COLO668 (cell line): ENCODE measurements around the gene PGAP3.

Source experiments
- DNase-seq: peaks from one replicate; lab custom pipeline; 2025; ENCODE audit not compliant: unreplicated experiment; lab: John Stamatoyannopoulos, UW

PGAP3 gene

DNA sequence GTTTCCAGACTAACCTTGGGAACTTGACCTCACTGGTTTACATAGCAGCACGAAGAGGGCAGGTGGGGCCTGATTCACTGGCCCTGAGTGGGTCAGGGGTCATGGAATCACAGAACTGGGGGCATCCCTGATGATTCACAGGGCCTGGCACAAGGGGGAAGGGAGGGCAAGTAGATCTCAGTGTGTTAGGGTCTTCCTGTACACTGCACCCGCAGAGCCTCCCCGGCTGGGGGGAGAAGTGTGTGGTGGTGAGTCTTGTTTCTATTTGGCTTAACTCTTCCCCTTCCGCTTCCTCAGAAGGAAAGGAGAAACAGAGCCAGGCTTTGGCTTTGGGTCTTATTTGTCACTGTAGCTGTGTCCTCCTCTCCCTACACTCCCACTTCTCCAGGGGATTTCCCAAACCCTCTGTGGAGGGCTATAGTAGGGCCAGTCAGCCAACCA is 47.2 kb downstream of the PGAP3 start:
- DNase-seq, result no peak

DNA sequence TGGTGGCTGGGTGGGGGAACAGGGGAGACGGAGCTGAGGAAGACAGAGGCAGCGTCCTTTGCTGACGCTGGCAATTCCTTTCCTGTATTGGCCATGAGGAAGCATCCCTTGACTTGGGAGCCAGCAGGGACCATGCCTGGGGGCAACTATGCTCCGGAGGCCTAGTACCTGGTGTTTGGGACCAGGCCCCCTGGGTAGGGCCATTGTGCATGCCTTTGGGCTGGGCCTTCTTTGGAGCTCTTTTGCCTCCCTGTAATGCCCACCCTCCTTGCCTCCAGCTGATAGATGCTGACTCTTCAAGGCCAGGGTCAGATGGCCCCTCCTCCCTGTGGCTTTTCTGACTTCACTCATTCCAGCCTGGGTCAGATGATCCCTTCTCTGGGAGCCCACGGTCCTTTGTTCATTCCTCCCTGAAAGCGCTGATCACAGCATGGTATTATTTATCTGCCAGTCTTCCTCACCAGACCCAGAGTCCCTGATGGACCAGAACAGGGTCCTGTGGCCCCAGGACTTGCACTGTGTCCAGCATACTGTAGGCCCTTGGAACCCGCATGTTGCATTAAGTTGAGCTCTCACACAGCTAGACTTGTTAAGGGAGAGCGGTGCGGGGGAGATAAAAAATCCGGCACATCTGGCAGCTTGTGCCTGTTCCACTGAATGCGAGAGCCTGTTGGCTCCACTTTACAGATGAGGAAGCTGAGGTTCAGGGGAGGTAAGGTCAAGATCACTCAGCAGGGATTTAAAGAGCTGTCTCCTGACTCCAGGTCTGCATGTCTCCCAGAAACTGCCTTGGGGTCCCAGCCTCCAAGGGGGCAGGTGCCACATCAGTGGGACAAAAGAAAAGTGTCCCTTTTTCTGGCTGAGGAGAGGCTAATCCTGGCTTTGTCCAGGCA is 48.0 kb downstream of the PGAP3 start:
- no peak for DNase-seq

DNA sequence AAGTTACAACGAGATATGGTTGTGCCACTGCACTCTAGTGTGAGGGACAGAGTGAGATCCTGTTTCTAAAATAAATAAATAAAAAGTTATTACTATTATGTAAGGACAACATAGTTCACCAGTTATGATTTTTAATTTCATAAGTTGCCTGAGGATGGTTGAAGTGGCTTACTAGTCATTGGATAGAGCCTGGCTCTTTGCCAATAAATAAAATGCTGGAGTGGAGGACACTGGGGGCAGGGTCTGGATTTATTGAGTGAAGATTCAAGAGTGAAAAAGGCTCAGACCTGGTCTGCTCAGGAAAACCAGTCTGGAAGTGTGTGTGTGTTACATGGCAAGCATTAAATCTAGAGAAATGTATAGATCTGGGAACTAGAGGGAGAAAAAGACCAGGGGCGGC is 48.8 kb downstream of the PGAP3 start:
- DNase-seq, result no peak

DNA sequence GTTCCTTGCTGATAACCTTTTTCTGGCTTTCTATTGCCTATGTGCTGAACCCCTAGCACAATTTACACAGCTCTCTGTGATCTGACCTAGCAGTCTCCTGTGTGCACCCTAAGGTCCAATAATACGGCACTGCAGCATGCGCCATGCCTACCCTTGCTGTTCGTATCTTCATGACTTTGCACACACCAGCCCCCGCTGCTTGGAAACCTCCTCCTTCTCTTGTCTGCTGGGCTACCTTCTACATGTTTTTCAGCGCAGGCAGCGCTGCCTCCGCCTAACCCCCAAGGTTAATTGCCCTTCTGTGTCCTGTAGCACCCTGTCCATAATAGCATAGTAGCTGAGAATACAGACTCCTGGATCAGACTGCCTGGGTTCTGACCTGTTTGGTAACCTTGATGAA is 49.5 kb downstream of the PGAP3 start:
- no peak for DNase-seq

DNA sequence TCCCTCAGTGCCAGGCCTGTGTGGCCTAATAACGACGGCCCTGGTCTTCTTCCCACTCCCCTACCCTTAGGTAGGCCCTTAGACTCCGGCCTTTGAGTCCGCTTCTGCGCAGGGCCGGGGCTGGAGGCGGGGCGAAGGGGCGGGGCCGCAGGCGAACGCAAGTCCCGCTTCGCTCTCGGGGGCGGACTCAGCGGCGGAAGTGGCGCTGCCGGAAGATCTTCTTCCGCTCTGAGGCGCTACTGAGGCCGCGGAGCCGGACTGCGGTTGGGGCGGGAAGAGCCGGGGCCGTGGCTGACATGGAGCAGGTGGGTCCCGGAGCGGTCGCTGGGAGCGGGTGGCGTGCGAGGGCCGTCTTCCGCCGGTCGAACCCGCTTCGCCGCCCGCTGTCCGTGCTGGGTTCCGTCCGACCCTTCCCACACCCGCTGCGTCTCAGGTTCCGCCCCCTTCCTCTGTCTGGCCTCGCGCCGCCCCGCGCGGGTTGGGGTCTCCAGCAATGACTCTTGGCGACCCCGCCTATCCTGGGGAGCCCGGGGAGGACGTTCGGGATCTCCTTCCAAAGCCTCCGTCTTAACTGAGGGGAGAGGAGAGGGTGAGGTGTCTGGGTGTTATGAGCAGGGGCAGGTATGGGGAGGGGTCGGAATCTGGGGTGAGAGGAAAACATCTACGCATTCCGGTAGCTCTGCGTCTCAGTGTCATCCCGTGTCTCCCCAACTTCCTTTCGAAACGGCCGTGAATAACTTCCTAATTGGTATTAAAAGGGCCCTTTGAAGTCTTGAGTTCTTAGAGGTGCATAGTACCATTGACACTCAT is 50.7 kb downstream of the PGAP3 start, which contains the start of gene STARD3:
STARD3 (plus strand) TSS at position 218 of the 810 bp plus-strand sequence. CDS start 16,388 bp downstream, outside the sequence.
- peak; percentile 84 for DNase-seq

DNA sequence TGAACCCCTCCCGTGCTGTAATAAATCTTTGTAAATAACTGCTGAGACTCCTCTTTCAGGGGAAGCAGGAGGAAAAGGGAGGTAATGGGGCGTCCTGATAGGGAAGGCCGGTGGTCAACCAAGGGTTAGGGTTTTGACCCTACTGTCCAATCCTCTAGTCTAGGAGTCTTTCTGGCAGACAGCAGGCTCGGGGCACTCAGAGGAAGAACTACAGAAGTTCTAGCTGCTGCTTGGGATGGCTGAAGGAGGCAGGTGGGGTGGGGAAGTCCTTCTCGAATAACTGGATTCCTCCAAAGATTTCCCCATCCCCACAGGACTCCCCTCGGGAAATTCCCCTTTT is 51.3 kb downstream of the PGAP3 start:
- no peak for DNase-seq

DNA sequence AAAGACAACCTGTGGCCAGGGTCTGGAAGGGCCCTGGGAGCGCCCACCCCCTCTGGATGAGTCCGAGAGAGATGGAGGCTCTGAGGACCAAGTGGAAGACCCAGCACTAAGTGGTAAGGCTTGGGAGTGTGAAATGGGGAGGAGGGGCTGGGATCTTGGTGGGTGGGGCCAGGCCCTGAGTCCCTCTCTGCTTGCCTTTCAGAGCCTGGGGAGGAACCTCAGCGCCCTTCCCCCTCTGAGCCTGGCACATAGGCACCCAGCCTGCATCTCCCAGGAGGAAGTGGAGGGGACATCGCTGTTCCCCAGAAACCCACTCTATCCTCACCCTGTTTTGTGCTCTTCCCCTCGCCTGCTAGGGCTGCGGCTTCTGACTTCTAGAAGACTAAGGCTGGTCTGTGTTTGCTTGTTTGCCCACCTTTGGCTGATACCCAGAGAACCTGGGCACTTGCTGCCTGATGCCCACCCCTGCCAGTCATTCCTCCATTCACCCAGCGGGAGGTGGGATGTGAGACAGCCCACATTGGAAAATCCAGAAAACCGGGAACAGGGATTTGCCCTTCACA is 52.2 kb downstream of the PGAP3 start:
- no peak for DNase-seq

DNA sequence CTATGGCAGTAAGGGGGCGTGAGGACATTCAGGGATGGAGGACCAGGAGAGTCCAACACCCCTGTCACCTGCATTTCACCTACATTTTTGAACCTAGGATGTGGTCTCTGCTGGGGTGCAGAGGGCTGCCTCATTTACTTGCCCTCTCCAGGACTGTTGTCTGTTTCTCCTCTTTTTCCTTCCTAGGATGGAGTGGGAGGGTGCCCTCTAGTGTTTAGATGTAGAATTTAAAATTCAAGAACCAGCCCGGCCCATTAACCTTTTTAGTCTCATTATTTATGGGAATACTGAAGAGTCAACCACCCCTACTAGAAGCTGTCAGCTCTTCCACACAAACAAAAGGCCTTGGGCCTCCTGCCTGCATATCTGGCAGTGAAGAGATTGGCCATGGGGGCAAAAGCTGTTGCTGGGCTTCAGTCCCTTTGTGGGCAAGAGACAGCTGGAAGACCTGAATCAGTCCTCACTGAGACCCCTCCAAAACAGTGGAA is 53.4 kb downstream of the PGAP3 start:
- DNase-seq, result peak; percentile 2

DNA sequence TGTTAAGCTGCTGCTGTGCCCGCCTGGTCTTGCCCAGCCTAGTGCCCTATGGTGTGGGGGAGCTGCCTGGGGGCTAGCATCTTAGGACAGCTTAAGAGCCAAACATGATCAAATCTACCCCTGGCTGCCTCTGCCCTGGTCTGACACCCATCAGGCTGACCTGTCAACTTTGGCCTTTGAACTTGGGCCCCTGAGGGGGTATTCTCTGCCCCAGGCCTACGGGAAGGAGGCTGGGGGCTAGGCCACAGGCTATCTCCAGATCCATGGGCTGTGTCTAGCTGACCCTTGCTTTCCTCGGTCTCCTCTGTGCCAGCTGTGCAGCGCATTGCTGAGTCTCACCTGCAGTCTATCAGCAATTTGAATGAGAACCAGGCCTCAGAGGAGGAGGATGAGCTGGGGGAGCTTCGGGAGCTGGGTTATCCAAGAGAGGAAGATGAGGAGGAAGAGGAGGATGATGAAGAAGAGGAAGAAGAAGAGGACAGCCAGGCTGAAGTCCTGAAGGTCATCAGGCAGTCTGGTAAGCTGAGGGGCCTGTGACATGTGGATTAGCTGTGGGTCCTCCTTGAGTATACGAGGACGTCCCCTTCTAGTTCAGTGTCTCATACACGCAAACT is 54.2 kb downstream of the PGAP3 start:
- no peak for DNase-seq

DNA sequence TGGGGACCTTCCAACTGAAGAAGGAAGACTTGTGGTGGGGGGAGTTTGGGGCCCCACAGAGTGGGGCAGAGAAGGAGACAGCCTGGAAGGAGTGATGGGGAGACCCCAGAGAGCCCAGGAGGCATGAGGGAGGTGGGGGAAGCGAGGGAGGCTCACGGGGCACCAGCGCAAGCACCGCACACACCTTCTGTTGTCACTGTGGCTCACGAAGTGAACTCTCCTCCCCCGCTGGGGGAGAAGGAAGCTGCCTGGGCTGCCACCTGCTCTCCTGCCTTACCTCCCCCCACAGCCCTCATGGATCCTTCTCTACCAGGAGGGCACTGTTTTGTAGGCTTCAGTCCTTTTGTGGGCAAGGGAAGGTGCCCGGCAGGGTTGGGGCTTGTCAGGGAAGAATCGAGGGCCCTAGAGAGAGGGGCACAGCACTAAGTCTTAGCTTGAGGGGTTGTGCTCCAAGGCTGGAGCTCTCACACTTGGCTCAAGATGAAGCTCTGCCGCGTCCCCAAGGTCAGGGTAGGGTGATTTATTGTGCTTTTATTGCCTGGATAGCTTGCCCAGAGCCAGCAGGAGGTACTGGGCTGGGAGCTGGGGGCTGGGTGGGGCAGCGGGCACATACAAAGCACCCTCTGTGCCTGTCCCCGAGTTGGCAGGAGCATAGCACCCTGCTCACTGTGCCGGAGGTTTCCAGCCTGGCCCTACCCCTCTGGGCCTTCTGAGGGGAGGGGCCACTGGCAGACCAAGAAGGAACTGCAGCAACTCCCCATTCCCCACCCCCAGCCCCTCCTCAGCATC is 55.5 kb downstream of the PGAP3 start:
- peak; percentile 31 for DNase-seq

DNA sequence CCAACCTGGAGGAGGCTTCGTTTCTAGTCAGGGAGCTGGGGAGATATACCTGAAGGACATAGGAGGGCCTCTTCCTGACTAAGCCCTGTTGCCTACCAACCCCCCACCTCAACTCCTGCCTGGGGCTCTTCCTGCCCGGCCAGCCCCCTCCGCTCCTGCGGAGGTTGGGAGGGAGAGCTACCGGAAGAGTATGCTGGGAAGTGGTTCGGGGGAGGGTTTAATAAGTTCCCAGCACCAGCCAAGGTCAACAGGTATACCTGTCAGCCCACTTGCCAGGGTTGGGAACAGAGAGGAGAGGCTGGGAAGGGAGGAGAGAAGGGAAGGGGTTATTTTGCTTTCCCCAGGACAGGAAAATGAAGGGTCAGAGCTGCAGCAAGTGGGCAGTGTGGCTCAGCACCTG is 56.5 kb downstream of the PGAP3 start:
- DNase-seq, result peak; percentile 33

DNA sequence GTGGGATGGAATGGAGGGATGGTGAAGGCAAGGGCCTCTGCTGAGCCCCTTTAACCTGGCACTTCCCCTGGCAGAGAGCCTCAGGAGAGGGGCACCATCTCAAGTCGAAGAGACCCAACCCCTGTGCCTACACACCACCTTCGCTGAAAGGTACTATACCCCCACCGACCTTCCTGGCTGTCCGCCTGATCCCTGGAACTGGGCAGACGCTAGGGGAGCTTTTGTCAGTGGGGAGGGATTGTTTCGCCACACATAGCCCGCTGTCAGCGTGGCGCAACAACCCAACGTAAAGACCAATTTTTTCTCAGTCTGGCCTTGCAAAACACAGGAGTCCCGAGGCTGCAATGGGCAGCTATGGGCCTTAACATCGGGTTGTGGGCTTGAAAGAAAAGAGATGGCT is 58.0 kb downstream of the PGAP3 start:
- DNase-seq, result no peak

DNA sequence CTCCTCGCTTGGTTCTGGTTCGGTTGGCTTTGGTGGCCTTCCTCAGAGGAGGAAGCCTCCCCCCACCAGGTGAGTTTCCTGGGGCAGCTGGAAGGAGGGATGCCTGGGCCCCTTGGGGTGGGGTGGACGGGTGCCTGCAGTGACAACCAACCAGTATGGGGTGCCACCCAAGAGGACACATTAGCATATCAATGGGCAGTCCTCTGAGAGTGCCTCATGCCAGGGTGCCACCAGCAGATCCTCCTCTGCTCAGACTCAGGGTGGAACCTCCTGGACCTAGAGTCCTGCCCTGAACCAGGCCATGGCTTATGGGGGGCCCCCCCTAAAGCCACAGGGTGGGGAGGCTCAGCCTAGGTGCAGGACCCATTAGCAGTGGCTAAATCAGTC is 58.4 kb downstream of the PGAP3 start:
- DNase-seq, result no peak

DNA sequence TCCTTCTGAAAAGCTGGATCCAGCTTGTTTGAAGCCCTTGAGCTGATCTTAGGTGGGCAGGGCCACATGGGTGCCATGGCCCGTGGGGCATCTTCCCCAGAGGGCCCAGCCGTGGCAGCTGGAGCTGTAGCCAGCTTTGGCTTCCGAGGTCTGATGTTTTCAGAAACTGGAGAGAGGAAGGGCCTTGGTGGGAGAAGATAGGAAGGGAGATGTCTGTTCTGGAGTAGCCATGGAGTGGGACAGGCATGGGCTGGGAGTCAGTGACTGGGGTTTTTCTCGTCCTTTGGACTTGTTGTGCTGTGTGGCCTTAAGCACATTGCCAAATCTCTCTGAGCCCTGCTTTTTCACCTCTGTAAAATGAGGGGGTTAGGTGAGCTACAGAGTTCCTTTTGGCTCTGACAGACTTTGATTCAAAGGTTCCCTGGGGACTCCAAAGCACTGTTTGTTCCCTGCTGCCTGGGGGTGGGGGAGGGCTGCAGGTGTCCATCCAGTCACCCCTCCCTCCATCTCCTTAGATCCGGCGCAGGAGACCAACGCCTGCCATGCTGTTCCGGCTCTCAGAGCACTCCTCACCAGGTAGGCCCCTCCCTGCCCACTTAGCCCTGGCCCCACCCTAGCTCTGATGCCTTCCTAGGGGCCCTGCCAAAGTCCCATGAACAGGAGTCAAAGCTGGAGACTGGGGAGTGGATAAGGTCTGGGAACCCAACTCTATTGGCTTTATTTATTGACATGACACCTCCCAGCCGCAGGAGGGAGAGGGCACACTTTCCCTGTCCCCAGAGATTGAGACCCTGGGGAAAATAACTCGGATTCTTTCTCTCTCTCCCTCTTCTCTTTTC is 59.0 kb downstream of the PGAP3 start:
- peak; percentile 55 for DNase-seq

DNA sequence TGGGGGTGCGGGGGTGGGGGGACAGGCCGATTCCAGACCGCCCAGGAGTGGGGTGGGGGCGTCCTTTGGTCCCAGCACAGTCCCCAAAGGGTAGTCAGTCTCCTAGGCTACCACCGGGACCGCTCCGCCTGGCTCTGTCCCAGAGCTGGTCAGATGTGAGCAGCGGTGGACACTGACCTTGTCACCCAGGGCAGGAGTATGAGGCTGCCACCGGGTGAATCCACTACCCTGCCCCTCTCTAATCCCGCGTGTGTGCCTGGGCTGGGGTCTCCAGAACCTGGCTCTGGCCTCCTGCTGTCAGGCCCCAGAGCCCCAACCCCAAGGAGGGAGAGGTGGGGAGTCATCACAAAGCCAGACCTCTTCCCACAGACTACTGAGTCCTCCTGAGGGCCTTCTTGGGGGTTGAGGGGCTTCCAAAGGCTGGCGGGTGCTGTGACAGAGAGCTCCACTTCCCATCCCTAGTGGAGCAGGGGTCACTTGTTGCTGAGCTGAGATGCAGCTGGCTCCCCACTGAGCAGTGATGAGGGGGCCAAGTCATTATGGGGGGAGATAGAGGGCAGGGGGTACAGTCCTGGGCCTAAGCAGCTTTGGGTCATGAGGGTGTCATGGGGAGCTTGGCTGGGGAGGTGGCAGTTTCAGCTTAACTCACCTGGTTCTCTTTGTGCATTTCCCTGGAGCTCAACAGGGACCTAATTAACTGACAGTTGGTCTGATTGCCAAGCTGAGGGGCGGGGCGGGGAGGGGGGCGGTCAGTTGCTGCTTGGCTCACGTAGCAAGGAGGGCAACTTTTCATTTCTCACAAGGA is 59.9 kb downstream of the PGAP3 start:
- DNase-seq, result no peak

DNA sequence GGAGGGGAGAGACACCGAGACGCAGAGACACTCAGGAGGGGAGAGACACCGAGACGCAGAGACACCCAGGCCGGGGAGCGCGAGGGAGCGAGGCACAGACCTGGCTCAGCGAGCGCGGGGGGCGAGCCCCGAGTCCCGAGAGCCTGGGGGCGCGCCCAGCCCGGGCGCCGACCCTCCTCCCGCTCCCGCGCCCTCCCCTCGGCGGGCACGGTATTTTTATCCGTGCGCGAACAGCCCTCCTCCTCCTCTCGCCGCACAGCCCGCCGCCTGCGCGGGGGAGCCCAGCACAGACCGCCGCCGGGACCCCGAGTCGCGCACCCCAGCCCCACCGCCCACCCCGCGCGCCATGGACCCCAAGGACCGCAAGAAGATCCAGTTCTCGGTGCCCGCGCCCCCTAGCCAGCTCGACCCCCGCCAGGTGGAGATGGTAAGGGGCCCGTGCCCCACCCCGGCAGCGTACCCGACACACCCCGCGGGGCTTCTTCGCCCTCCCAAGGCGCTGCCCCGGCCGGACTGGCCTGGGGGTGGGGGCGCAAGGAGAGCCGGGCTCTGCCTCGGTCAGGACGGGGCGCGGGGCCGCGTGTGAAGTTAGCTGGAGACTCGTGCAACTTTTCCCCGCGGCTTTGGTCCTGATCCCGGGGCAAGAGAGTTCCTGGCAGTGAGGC is 60.7 kb downstream of the PGAP3 start:
- no peak for DNase-seq

DNA sequence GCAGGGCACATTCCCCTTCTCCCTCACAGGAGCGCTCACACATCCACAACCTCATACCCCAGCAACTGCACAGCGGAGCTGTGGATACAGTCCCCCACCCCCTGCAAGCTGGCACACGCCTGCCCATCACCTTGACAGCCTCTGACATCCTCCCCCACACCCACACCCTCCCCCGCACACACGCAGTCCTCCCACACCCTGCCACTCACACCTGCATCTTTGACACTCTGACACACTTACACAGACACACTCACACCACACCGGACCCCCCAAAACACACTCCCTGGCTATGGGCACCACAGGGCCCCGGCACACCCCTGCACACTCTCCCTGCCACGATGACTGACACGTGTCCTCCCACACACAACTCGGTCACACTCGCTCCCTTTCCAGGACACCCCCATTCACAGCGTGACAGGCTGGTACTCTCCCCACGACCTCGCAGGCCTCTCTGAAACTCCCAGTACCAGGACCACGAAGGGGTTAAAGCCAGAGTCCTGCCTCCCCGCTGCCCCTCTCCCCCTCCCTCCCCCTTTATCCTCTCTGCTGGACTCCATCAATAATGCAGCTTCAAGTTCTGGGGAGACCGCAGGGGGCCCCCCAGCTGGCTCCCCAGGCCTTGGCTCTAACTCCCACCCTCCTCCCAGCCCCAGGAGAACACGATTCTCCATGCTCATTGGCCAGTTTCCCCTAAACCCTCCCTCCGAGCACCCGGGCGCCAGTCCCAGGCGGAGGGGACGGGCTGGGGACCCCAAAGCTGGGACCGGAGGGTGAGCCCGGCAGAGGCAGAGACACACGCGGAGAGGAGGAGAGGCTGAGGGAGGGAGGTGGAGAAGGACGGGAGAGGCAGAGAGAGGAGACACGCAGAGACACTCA is 61.4 kb downstream of the PGAP3 start, which contains the start of gene PPP1R1B:
PPP1R1B (plus strand) TSS at position 782 of the 876 bp plus-strand sequence. CDS start 441 bp downstream, outside the sequence.
- DNase-seq, result no peak
